ENCODE data around the gene NOTO.
"Not testable (repeated sequence)": the region's sequence is repeated elsewhere in the genome, so short reads cannot be mapped to it uniquely, and the experiment has no call there.

Gene NOTO

DNA sequence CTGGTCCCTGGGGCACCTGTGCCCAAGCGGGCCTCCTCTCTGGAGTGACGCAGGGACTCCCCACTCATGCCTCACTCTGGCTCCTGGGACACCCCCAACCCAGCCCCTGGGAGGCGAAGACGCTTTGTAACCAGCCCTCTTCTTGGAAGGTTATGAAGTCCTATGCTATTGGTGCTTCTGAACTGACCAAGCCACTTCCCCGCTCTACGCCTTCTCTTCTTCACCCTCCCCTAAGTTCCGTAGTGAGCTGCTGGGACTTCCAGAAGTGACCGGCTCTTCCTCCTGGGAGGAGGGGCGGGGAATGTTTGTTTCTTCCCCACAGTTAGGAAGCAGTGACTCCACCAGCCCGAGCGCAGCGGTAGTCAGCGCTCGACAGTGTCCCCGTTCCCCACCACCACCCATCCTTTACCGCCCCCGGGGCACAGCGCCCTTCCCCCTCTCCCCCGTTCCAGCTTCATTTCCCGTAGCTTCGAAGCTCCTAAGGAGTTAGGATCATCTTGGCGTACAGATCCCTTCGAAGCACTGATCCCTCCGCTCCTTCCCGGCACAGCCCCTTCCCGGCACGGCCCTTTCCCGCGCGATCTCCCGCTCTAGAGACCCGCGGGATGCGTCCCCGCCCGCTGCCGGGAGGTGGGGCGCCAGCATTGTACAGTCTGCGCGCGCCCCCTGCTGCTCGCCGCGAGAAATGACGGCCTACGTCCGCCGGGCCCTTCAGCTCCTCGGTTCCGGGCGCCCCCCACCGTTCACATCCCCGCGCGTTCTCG, 25.3 kb upstream of the NOTO start:
- TF ChIP-seq, protein P1, sequence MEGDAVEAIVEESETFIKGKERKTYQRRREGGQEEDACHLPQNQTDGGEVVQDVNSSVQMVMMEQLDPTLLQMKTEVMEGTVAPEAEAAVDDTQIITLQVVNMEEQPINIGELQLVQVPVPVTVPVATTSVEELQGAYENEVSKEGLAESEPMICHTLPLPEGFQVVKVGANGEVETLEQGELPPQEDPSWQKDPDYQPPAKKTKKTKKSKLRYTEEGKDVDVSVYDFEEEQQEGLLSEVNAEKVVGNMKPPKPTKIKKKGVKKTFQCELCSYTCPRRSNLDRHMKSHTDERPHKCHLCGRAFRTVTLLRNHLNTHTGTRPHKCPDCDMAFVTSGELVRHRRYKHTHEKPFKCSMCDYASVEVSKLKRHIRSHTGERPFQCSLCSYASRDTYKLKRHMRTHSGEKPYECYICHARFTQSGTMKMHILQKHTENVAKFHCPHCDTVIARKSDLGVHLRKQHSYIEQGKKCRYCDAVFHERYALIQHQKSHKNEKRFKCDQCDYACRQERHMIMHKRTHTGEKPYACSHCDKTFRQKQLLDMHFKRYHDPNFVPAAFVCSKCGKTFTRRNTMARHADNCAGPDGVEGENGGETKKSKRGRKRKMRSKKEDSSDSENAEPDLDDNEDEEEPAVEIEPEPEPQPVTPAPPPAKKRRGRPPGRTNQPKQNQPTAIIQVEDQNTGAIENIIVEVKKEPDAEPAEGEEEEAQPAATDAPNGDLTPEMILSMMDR (conservative IDR thresholded peaks at IDR 0.05; ENCODE audit: low read depth, low read length) = peak; percentile 82
- peak overlapping the region; percentile 61 for H3K4me3 ChIP-seq (ENCODE audit: low read length)
- DNase-seq (ENCODE audit: low read depth) = no peak

DNA sequence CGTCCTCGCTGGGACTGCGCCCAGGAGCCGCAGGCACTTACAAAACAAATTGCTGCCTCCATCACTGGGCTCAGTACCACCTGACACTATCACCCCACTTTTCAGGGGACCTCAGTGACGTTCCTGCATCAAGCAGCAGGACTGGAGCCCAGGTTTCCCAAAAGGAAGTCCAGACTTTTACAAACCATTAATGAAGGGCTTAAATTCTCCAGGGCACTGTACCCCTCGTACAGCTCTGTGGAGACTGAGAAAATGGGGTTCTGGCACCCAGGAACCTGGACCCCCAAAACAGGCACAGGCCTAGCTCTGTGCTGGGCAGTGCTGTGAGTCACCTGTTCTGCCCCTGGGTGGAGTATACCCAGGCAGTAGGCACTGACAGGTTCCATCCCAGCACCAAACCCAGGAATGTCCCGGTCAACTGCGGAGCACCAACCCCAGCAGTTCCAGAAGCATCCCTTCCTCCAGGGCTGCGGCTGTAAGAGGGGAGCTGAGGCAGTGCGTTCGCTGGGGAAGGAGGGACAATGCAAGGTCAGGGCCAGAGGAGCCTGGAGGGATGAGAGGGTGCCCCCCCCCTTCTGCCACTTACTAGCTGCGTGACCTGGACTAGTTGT, 24.6 kb upstream of the NOTO start:
- no peak for DNase-seq (ENCODE audit: low read depth)
- TF ChIP-seq, protein P1 (conservative IDR thresholded peaks at IDR 0.05; ENCODE audit: low read depth, low read length) = no peak
- peak overlapping the region; percentile 18 for H3K4me3 ChIP-seq (ENCODE audit: low read length)

DNA sequence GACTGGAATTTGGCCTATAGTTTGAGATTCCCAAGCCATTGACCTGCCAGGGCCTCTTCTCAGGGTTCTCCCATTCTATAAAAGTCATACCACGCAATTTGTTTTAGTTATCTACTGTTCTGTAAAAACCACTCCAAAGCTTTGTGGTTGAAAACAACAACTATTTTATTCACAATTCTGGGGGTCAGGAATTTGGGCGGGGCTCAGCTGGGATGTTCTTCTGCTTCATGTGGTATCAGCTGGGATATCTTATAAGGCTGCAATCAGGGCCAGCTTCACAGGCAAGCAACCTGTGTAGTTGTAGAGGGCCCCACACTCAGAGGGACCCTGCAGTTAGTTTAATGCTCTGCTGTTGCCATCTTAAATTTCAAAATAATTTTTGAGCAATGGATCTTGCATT, 16.4 kb upstream of the NOTO start:
- DNase-seq (ENCODE audit: low read depth) = no peak
- no peak overlapping the region for H3K4me3 ChIP-seq (ENCODE audit: low read length)
- TF ChIP-seq, protein P1 (conservative IDR thresholded peaks at IDR 0.05; ENCODE audit: low read depth, low read length) = no peak

DNA sequence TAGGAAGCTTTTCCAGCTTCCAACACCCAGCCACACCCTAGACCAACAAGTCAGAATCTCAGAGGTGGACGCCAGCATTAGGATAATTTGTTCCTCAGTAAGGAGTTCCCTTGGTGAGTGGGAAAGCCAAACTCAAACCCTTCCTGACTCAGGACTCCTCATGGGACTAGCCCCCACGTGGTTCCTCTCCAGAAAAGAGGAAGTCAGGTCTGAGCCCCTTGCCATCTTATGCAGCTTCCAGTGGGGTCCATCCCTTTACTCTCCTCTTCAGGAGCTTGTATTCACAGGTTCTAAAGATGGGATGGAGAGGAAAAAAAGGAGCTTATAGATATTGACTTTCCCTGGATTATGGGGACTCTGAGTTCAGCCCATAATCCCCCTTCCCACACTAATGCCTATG, 14.8 kb upstream of the NOTO start:
- TF ChIP-seq, protein P1 (conservative IDR thresholded peaks at IDR 0.05; ENCODE audit: low read depth, low read length) = no peak
- H3K4me3 ChIP-seq (ENCODE audit: low read length) = no peak overlapping the region
- DNase-seq (ENCODE audit: low read depth) = no peak

DNA sequence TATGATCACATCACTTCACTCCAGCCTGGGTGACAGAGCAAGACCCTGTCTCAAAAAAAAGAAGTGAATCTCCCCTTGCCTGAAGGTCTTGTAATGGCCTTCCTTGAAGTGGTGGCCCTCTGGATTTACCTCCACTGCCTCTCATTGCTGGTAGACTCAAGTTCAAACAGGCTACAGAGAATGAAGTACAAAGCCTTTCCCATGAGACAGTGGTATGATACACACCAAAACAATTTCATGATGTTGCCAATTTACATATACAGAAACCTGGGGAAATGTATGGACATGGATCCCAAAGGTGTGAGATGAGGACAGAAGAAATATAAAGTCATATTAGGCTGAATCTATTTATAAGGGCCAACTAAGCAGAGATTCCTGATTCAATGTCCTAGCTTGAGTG, 4.8 kb upstream of the NOTO start:
- TF ChIP-seq, protein P1 (conservative IDR thresholded peaks at IDR 0.05; ENCODE audit: low read depth, low read length) = no peak
- DNase-seq (ENCODE audit: low read depth) = no peak

DNA sequence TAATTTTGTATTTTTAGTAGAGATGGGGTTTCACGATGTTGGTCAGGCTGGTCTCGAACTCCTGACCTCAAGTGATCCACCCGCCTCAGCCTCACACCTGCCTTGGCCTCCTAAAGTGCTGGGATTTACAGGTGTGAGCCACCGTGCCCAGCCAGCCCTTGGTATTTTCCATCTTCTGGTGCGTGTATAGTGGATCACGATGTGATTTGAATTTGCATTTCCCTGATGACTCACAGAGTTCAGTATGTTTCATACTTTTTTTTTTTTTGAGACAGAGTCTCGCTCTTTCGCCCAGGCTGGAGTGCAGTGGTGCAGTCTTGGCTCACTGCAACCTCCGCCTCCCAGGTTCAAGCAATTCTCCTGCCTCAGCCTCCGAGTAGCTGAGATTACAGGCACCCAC, 2.1 kb upstream of the NOTO start:
- not testable (repeated sequence) for H3K4me3 ChIP-seq (ENCODE audit: low read length); DNase-seq (ENCODE audit: low read depth)

More for the DNA sequence above, 4.8 kb upstream of the NOTO start:
- no peak overlapping the region for H3K4me3 ChIP-seq (ENCODE audit: low read length)

DNA sequence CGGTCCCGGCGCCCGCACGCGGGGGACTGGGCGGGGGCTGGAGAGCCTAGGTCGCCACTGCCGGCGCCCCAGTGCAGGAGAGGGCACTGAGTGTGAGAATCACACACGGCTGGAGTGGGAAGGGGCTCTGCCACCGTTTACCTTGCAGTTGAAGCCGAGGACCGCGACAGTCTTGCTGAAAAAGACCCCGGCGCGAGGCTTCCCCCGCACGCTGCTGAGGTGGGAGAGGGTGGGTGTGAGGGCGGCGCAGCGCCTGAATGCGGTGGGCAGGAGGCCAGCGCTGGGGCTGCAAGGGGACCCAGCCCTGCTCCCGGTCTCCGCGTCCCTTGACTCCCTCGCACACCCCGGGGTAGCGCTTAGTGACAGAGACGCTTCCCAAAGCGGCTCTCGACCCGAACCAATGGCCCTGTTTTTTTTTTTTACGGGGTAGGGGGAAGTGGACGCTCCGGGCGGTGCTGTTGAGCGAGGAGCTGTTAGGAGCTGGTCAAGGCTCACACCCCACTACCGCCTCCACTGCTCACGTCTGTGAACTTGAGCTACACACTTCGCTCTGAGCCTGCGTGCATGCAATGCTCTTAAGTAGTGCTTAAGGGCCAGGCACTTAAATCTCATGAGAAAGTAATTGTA, 794 bp downstream of the NOTO start:
- no peak for DNase-seq (ENCODE audit: low read depth)
- H3K4me3 ChIP-seq (ENCODE audit: low read length) = no peak overlapping the region
- TF ChIP-seq, protein P1 (conservative IDR thresholded peaks at IDR 0.05; ENCODE audit: low read depth, low read length) = no peak
